ENCODE data around the gene SMG7. TPM values are rescaled to one million over a fixed set of nuclear protein-coding genes. Genes with fewer than 3 reads are reported as not detected.

Gene SMG7
- total and polyA plus RNA-seq, 2 of the 4 experiments (the other 2 are of a cell fraction), result 18.1 to 22.6 TPM

GRCh38 chr1:183553331-183553730 lies 81.0 kb downstream of the SMG7 start:
- H3K4me3 ChIP-seq (ENCODE audit: insufficient read depth, low read depth, low read length), result no peak overlapping the region
- DNase-seq, result no peak
- H2BK5ac ChIP-seq (ENCODE audit: low read depth, low read length, poor library complexity, severe bottlenecking), result no peak overlapping the region
- no peak overlapping the region for H4K5ac ChIP-seq (ENCODE audit: low read depth, low read length)
- no peak overlapping the region for H2BK20ac ChIP-seq (ENCODE audit: low read depth, low read length)
- intact Hi-C loops (cut with micrococcal nuclease) (loop anchor here (5.0 kb wide), 1 partner anchor 36 kb away; no protein-coding TSS in a partner anchor), dilution Hi-C loops (cut with HindIII; ENCODE audit: low sequenced_read_pairs, unreplicated experiment) (no loop called here), in situ Hi-C loops (cut with MboI; ENCODE audit: low sequenced_read_pairs) (no loop called here)
- no peaks in the 10 kb centered on the region for H3K27me3 ChIP-seq (ENCODE audit: control insufficient read depth, insufficient read depth, low read length)
- no peaks in the 10 kb centered on the region for H3K9me3 ChIP-seq (ENCODE audit: control insufficient read depth, insufficient read depth, low read length)
- H3K36me3 ChIP-seq (ENCODE audit: control insufficient read depth, insufficient read depth, low read length), result peaks cover 25% of the 10 kb centered on the region
- no peaks in the 10 kb centered on the region for H4K20me1 ChIP-seq (ENCODE audit: insufficient read depth, low read length)
- ChIA-PET CTCF (no interaction called here), POLR2A (ENCODE audit: unreplicated experiment) (no interaction called here)
- no peak overlapping the region for H2AFZ ChIP-seq (replicated peaks; ENCODE audit: low read length, poor library complexity)
- no peak overlapping the region for H3K27ac ChIP-seq (ENCODE audit: insufficient read depth, low read length)
- no peak for ATAC-seq (ENCODE audit: low read depth)
- H2AK9ac ChIP-seq (replicated peaks; ENCODE audit: low read depth, low read length, poor library complexity), result no peak overlapping the region
- H2AK5ac ChIP-seq (ENCODE audit: low read depth, low read length), result no peak overlapping the region
- no peak overlapping the region for H4K8ac ChIP-seq (ENCODE audit: low read depth in 2 of 2, low read length in 2 of 2)
- no peak overlapping the region for H2BK15ac ChIP-seq (ENCODE audit: low read depth, low read length)
- WGBS, 2 experiments (ENCODE audit: extremely low coverage in 2 of 2, insufficient read length in 1 of 2), result no CpG with 5 or more reads among the region's 5 CpGs
- H3K9me1 ChIP-seq (ENCODE audit: insufficient read depth, low read length), result no peaks in the 10 kb centered on the region; the same call in 1 of the 2 replicates
- BruUV-seq (replicated peaks), result no TSS peak
- no peak overlapping the region for H3K18ac ChIP-seq (ENCODE audit: low read depth, low read length)
- H2BK120ac ChIP-seq (ENCODE audit: low read depth, low read length), result no peak overlapping the region
- no peaks in the 10 kb centered on the region; a peak in 1 of 4 replicates for H3K79me1 ChIP-seq (ENCODE audit: low read depth in 1 of 2, low read length in 2 of 2)
- TF ChIP-seq SMC3 (IDR thresholded peaks at IDR 0.05; ENCODE audit: low read depth, low read length) (no peak), BHLHE40 (IDR thresholded peaks at IDR 0.05; ENCODE audit: low read depth, low read length) (no peak), MXI1 (IDR thresholded peaks at IDR 0.05; ENCODE audit: borderline replicate concordance, low read depth, low read length) (no peak), FOS (IDR thresholded peaks at IDR 0.05; ENCODE audit: low read depth, low read length) (no peak), NFE2L2 (IDR thresholded peaks at IDR 0.05; ENCODE audit: low read depth, low read length) (no peak), ELK1 (IDR thresholded peaks at IDR 0.05; ENCODE audit: borderline replicate concordance, low read depth, low read length) (no peak), MAFK (IDR thresholded peaks at IDR 0.05; ENCODE audit: low read depth, low read length) (no peak), POLR2A (IDR thresholded peaks at IDR 0.05; ENCODE audit: low read depth, low read length) (no peak), MAZ (IDR thresholded peaks at IDR 0.05; ENCODE audit: borderline replicate concordance, low read depth, low read length) (no peak), CEBPB (IDR thresholded peaks at IDR 0.05; ENCODE audit: low read depth, low read length) (no peak), RAD21 (IDR thresholded peaks at IDR 0.05; ENCODE audit: low read length) (no peak), CHD1 (IDR thresholded peaks at IDR 0.05; ENCODE audit: low read depth, low read length) (no peak), RCOR1 (IDR thresholded peaks at IDR 0.05; ENCODE audit: insufficient replicate concordance, low read length) (no peak), RFX5 (IDR thresholded peaks at IDR 0.05; ENCODE audit: low read depth, low read length) (no peak)
- TF ChIP-seq, protein P1, sequence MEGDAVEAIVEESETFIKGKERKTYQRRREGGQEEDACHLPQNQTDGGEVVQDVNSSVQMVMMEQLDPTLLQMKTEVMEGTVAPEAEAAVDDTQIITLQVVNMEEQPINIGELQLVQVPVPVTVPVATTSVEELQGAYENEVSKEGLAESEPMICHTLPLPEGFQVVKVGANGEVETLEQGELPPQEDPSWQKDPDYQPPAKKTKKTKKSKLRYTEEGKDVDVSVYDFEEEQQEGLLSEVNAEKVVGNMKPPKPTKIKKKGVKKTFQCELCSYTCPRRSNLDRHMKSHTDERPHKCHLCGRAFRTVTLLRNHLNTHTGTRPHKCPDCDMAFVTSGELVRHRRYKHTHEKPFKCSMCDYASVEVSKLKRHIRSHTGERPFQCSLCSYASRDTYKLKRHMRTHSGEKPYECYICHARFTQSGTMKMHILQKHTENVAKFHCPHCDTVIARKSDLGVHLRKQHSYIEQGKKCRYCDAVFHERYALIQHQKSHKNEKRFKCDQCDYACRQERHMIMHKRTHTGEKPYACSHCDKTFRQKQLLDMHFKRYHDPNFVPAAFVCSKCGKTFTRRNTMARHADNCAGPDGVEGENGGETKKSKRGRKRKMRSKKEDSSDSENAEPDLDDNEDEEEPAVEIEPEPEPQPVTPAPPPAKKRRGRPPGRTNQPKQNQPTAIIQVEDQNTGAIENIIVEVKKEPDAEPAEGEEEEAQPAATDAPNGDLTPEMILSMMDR (conservative IDR thresholded peaks at IDR 0.05; ENCODE audit: low read depth, low read length), result no peak
- TF ChIP-seq, protein P2, sequence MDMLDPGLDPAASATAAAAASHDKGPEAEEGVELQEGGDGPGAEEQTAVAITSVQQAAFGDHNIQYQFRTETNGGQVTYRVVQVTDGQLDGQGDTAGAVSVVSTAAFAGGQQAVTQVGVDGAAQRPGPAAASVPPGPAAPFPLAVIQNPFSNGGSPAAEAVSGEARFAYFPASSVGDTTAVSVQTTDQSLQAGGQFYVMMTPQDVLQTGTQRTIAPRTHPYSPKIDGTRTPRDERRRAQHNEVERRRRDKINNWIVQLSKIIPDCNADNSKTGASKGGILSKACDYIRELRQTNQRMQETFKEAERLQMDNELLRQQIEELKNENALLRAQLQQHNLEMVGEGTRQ (IDR thresholded peaks at IDR 0.05; ENCODE audit: low read depth, low read length), result no peak
- H3K56ac ChIP-seq (ENCODE audit: extremely low read depth, insufficient read depth, low read length), result no peak overlapping the region
- no peak overlapping the region for H3K9ac ChIP-seq (ENCODE audit: low read depth, low read length)
- no peak overlapping the region for H3K4ac ChIP-seq (ENCODE audit: low read depth, low read length)
- H3K4me2 ChIP-seq (ENCODE audit: low read depth, low read length), result no peak overlapping the region
- H3K4me1 ChIP-seq (ENCODE audit: control insufficient read depth, insufficient read depth, low read length), result peaks cover 3% of the 10 kb centered on the region
- H3K23ac ChIP-seq (ENCODE audit: low read depth, low read length), result no peak overlapping the region
- H4K91ac ChIP-seq (ENCODE audit: insufficient read depth, low read depth, low read length), result no peak overlapping the region
- H3K14ac ChIP-seq (replicated peaks; ENCODE audit: low read depth, low read length), result no peak overlapping the region

All from IMR-90 (cell line).